Testis (tissue), 3 donors: ENCODE measurements around the gene ZC3H10. TPM values are rescaled to one million over a fixed set of nuclear protein-coding genes. Genes with fewer than 3 reads are reported as not detected.
A peak's percentile ranks its signal among the peaks of the same experiment; 100 is the strongest.
"Not testable (repeated sequence)": the region's sequence is repeated elsewhere in the genome, so short reads cannot be mapped to it uniquely, and the experiment has no call there.

Experiments used
- DNase-seq: peaks from one replicate; pipeline ENCODE4 v3.0.0-alpha.2; 2019
- H3K27ac ChIP-seq, 2 donors: fragments of 200-600 bp; sonication (generic); one replicate each; pipeline ENCODE4 v1.5.1; 2019
- H3K27me3 ChIP-seq: fragments of 200-600 bp; sonication (generic); one replicate; pipeline ENCODE4 v1.5.1; 2019
- H3K36me3 ChIP-seq: fragments of 200-600 bp; sonication (generic); one replicate; pipeline ENCODE4 v1.5.1; 2017; ENCODE audit warnings: low read depth; ENCODE audit errors: missing control alignments
- H3K4me1 ChIP-seq: fragments of 200-600 bp; sonication (generic); one replicate; pipeline ENCODE4 v1.5.1; 2019
- H3K4me3 ChIP-seq, 2 donors: fragments of 200-600 bp; sonication (generic); one replicate each; pipeline ENCODE4 v1.5.1; 2017 to 2019
- H3K9me3 ChIP-seq: fragments of 200-600 bp; sonication (generic); one replicate; pipeline ENCODE4 v1.5.1; 2017
- CTCF ChIP-seq, 3 experiments: fragments of 450-650 bp in 2 of 3; fragments of 200-600 bp in 1 of 3; sonication (generic) in 1 of 3; IDR thresholded peaks; one replicate each; pipeline ENCODE4 v1.5.1; 2016 to 2019; ENCODE audit warnings: antibody characterized with exemption in 3 of 3, mild to moderate bottlenecking in 2 of 3, moderate library complexity in 1 of 3
- POLR2A ChIP-seq: fragments of 450-650 bp; IDR thresholded peaks from one replicate; pipeline ENCODE4 v1.6.1; 2017; ENCODE audit warnings: antibody characterized with exemption, mild to moderate bottlenecking, moderate library complexity
- WGBS, 2 donors: methylation state at CpG; one replicate each; pipeline ENCODE4 v1.1.5; 2018; 5-methylcytosine and 5-hydroxymethylcytosine counted together
- intact Hi-C: fragments of 100-400 bp; cut with DNase I; formaldehyde crosslinking; loops from one replicate; pipeline ENCODE4 v1.15.1; 2023; ENCODE audit warnings: low total_unique reads
- polyA plus RNA-seq: library from polyadenylated mRNA; stranded (reverse); fragments of 350-450 nt; fragmentation: Illumina TruSeq; extraction: RNeasy Lipid Tissue Mini Kit (QIAGEN cat#74804); gene quantifications from one replicate; pipeline ENCODE4 v1.2.3, GENCODE V29; 2014; ENCODE audit warnings: low read depth, low replicate concordance; ENCODE audit not compliant: insufficient read depth
- total RNA-seq, 2 donors: library from RNA; depleted of rRNA; stranded (reverse); fragments of >200 nt; gene quantifications; one replicate each; pipeline ENCODE4 v1.2.3, GENCODE V29; 2016

ZC3H10 gene
- total and polyA plus RNA-seq, 3 donors from 2014 or later: 12.4 to 20.6 (median 16.2) TPM

DNA sequence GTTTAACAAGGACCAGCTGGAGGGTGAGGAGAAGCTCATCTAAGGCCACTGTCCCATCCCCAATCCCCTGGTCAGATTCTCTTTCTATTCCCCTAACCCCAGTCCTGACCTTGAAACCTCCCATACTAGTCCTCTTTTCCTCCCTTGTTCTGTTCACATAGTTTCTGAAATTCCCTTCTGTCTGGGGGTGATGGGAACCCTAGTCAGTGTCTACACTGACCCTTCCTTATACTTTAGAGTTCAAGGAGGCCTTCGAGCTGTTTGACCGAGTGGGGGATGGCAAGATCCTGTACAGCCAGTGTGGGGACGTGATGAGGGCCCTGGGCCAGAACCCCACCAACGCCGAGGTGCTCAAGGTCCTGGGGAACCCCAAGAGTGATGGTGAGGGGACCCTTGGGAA is 36.8 kb downstream of the ZC3H10 start:
- no peak for DNase-seq
- Histone ChIP-seq H3K9me3 (no peaks in the 10 kb centered on the region), H3K4me1 (peaks cover 31% of the 10 kb centered on the region), H3K36me3 (no peaks in the 10 kb centered on the region), H3K4me3 (no peak overlapping the region), H3K27me3 (no peaks in the 10 kb centered on the region), H3K27ac (no peak overlapping the region)
- intact Hi-C loops: no loop called here
- WGBS, 2 donors: 75 to 93% methylated on average over 5 of the region's 5 CpGs
- TF ChIP-seq POLR2A (no peak), CTCF (IDR thresholded peaks at IDR 0.05) (no peak)

DNA sequence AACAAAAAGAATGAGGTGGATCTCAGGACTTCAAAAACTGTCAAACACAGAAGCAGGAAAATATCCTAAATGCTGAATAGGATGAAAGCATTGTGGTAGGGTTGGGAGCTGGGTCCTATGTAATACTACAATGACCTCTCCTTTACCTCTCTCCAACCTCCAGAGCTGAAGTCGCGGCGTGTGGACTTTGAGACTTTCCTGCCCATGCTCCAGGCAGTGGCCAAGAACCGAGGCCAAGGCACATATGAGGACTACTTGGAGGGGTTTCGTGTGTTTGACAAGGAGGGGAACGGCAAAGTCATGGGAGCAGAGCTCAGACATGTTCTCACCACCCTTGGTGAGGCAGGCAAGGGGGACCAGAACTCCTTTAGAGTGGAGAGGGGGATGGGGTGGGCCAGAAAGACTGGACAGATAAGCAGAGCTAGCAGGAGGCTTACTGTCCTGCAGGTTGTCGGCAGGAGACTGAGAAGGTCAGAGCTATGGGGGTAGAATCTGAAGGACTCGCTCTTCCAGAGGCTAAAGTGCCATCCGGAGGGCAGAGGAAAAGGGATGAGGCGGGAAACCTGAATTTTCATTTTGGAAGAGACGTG is 37.3 kb downstream of the ZC3H10 start:
- intact Hi-C loops: no loop called here
- no peak overlapping the region for H3K27ac ChIP-seq
- no peak overlapping the region for H3K4me3 ChIP-seq
- DNase-seq: no peak
- H3K27me3 ChIP-seq: no peaks in the 10 kb centered on the region
- peaks cover 36% of the 10 kb centered on the region for H3K4me1 ChIP-seq
- no peaks in the 10 kb centered on the region for H3K9me3 ChIP-seq
- 93 to 94% methylated on average over 11 of the region's 11 CpGs for WGBS, 2 donors
- H3K36me3 ChIP-seq: no peaks in the 10 kb centered on the region
- TF ChIP-seq POLR2A (no peak), CTCF (IDR thresholded peaks at IDR 0.05) (no peak)

- intact Hi-C loops, DNase-seq, H3K27me3 ChIP-seq, H3K36me3 ChIP-seq, H3K9me3 ChIP-seq: not testable (repeated sequence)
- peak overlapping the region; percentile 76 to 85 for H3K4me3 ChIP-seq
- 82 to 87% methylated on average over 21 of the region's 21 CpGs for WGBS, 2 donors
- peak overlapping the region; percentile 98 to 99 for H3K27ac ChIP-seq
- H3K4me1 ChIP-seq: peaks cover 45% of the 10 kb centered on the region
These were observed 38.6 kb downstream of the ZC3H10 start for GRCh38 chr12:56156464-56157200.

- H3K36me3 ChIP-seq: no peaks in the 10 kb centered on the region
- DNase-seq: peak; percentile 79
- intact Hi-C loops: no loop called here
- H3K4me1 ChIP-seq: peaks cover 44% of the 10 kb centered on the region
- no peaks in the 10 kb centered on the region for H3K9me3 ChIP-seq
- H3K4me3 ChIP-seq: peak overlapping the region; percentile 76 to 85
- no peaks in the 10 kb centered on the region for H3K27me3 ChIP-seq
- TF ChIP-seq CTCF (IDR thresholded peaks at IDR 0.05) (peak; percentile 57 to 83 (median 72)), POLR2A (no peak)
- H3K27ac ChIP-seq: peak overlapping the region; percentile 98 to 99
- WGBS, 2 donors: 3 to 4% methylated on average over 43 to 45 of the region's 45 CpGs
These were observed 39.3 kb downstream of the ZC3H10 start for GRCh38 chr12:56157201-56158028.
